Activated gamma-delta T cell treated with Interleukin-2 at 50 U/mL for 16 hours (primary cell): ENCODE results near the gene MSANTD7.
A peak's percentile ranks its signal among the peaks of the same experiment; 100 is the strongest.
"Not testable (repeated sequence)": the region's sequence is repeated elsewhere in the genome, so short reads cannot be mapped to it uniquely, and the experiment has no call there.

Experiments used
- DNase-seq: peaks from one replicate; pipeline ENCODE4 v3.0.0-alpha.2; 2020

MSANTD7 gene

GRCh38 chr10:14837757-14838581, at the start of gene MSANTD7, which contains the start of the genes CDNF and HSPA14:
MSANTD7 (plus strand) TSS chr10:14838306; CDS start chr10:14842285, 3,979 bp downstream.
CDNF (minus strand) TSS chr10:14838037; CDS start chr10:14837946, 91 bp downstream.
HSPA14 (plus strand) TSS chr10:14838306; CDS start chr10:14838403, 97 bp downstream.
- DNase-seq: peak; percentile 99

GRCh38 chr10:14798636-14799035, 39.5 kb upstream of the MSANTD7 start:
- DNase-seq: no peak

GRCh38 chr10:14800397-14800796, 37.7 kb upstream of the MSANTD7 start:
- no peak for DNase-seq

GRCh38 chr10:14801723-14802122, 36.4 kb upstream of the MSANTD7 start:
- no peak for DNase-seq

GRCh38 chr10:14803827-14804226, 34.3 kb upstream of the MSANTD7 start:
- no peak for DNase-seq

GRCh38 chr10:14806318-14806717, 31.8 kb upstream of the MSANTD7 start:
- no peak for DNase-seq

GRCh38 chr10:14810969-14811953, 26.8 kb upstream of the MSANTD7 start:
- no peak for DNase-seq

GRCh38 chr10:14812271-14812670, 25.8 kb upstream of the MSANTD7 start:
- no peak for DNase-seq

GRCh38 chr10:14815681-14816080, 22.4 kb upstream of the MSANTD7 start:
- no peak for DNase-seq

- DNase-seq: not testable (repeated sequence)
These were observed 21.4 kb upstream of the MSANTD7 start for GRCh38 chr10:14816717-14817116.

GRCh38 chr10:14820010-14820774, 17.9 kb upstream of the MSANTD7 start:
- no peak for DNase-seq

- no peak for DNase-seq
These were observed 17.3 kb upstream of the MSANTD7 start for GRCh38 chr10:14820775-14821154.

- no peak for DNase-seq
These were observed 16.3 kb upstream of the MSANTD7 start for GRCh38 chr10:14821635-14822375.

- DNase-seq: peak; percentile 31
These were observed 15.0 kb upstream of the MSANTD7 start for GRCh38 chr10:14822879-14823755.

- no peak for DNase-seq
These were observed 14.1 kb upstream of the MSANTD7 start for GRCh38 chr10:14823966-14824365.

- no peak for DNase-seq
These were observed 11.9 kb upstream of the MSANTD7 start for GRCh38 chr10:14826076-14826829.

GRCh38 chr10:14833106-14833505, 5.0 kb upstream of the MSANTD7 start:
- no peak for DNase-seq

- no peak for DNase-seq
These were observed 1.9 kb upstream of the MSANTD7 start for GRCh38 chr10:14836208-14836607.

GRCh38 chr10:14837003-14837756, 926 bp upstream of the MSANTD7 start:
- DNase-seq: no peak
